Measurements from ENCODE around the gene POLR3GL.
"Not testable (repeated sequence)": the region's sequence is repeated elsewhere in the genome, so short reads cannot be mapped to it uniquely, and the experiment has no call there.

POLR3GL gene

DNA sequence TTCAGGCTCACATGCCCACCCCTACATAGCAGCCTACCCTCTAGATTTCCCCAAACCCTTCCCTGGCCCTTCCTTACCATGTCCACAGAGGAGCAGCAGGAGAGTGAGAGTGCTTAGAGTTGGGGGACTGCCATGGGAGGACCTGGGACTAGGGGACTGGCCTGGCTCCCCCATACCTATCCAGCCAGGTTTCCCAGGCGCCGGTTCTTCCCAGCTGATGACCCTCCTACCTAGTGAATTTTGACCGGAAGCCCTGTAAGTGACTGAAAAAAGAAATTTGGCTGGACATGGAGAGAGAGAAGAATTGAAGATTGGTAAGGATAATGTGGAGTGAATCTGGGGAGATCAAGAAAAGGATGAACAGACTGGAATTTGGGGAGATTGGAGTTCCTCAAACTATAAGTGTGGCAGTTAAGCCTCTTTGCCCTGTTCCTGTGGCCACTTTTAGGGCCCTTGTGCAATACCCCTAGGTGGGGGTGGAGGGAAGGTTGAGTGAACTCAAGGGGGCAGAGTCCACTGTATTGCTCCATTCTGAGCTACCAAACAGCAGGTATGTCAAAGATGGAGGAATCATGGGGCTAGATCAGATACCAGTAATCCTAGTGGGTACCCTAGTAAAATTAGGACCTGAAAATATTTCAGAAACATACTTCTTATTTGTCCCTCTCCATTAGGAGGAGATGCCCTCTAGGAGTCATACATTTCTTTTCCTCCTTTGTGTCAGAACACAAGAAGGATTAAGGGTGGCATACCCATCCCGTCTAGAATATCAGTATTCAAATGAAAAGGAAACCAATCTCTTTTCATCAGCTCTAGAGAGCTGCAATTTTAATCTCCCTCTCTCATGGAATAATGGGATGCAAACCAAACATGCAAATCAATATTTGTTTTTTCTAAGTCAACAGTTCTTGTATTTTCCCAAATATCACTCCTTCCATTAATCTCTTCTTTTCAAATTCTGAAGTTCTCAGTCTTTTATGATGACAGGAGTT is 55.9 kb downstream of the POLR3GL start:
- no peak for DNase-seq (ENCODE audit: low read depth in 2 of 2)

DNA sequence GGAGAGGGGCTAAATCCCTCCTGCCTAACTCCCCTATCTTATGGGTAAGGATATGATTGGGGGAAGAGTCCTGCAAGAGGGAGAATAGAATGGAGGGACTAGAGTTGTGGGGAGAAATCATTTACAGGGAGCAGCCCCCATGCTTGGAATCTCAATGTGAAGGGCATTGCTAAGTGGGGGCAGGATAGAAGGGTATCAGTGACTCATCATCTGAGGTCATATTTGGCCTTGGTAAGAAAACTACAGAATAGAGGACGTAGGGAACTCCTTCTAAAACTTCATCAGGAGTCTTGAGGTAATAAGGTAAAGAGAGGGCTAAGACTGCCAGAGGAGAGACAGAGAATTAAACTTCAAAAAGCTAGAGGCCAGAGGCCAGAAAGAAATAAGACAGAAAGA is 56.6 kb downstream of the POLR3GL start:
- DNase-seq (ENCODE audit: low read depth in 2 of 2) = no peak

DNA sequence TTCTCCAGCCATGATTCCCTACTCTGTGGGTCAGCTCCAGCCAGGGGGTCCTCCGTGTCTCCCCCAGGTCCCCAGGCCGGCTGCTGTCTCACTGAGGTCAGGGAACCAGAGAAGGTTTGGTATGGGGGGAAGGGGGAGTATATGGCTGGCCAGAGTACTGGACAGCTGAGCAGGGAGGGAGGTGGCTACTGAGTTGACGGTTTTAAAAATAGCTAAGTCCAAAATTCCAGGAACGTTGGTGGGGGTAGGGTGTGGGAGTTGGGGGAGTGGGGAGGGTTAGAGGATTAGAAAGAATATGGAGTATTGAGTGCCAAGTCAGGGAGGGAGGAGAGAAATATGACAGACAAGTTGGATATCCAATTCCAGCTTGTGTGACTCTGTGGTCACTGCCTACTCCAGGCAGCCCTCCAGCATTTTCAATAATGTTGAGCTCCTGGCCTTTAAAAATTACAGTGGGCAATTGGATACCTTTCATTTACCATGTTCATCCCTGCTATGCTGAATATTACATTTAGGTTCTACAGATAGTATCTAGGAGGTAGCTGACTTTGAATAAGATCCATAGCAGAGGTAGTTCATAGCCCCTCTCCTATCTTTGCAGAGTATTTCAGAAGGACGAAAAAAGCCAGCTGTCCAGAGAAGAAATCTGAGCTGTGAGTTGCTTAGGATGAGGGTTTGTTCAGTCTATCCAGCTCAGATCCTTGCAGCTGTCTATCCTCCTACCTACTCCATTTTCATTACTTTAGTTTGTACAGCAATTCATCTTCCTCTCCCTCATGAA is 57.3 kb downstream of the POLR3GL start, which contains the start of gene HJV:
Gene HJV (minus strand): TSS at position 114 of the 781 bp plus-strand sequence. CDS start 1,504 bp downstream, outside the sequence.
- DNase-seq (ENCODE audit: low read depth in 2 of 2) = no peak

DNA sequence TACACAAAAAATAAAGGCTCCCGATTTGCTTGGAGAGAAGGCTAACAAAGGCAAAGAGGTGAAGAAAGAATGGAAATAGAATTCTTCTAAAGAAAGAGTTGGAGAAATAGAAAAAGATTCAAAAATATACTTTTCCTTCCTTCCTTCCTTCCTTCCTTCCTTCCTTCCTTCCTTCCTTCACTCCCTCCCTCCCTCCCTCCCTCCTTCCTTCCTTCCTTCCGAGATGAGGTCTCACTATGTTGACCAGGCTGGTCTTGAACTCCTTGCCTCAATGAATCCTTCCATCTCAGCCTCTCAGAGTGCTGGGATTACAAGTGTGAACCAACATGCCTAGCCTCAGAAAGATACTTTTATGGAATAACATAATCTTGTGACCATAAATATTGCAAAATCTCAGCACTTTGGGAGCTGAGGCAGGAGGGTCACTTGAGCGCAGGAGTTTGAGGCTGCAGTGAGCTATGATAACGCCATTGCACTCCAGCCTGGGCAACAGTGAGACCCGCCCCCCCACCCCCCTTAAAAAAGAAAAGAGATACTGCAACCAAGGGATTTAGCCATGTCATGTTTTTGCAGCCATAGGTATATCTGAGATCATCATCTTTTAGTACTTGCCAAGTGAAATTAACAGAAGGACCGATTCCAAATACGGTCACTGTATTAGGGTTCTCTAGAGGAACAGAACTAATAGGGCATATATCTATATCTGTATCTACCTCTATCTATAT is 58.1 kb downstream of the POLR3GL start:
- DNase-seq (ENCODE audit: low read depth in 2 of 2) = no peak

DNA sequence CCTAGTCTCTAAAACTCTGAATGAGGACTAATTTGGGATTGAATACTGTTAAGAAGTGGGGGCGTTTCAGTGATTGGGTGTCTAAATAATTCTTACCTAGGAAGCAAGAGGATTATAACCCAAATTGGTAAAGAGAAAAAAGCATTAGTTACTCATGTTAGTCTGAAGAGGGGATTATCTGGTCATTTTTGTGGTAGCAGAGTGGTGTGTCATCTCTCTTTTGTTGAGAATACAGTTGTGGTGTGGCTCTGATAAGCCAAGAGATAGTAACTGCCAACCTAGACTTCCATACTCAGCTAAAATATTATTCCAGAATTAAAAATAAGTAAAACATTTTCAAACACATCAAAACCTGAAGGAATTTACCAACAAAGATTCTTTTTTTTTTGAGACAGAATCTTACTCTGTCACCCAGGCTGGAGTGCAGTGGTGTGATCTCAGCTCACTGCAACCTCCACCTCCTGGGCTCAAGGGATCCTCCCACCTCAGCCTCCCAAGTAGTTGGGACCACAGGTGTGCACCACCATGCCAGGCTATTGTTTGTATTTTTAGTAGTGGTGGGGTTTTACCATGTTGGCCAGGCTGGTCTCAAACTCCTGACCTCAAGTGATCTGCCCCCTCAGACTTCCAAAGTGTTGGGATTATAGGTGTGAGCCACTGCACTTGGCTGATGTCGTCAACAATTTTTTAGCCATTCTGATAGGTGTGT is 61.5 kb downstream of the POLR3GL start:
- not testable (repeated sequence) for DNase-seq (ENCODE audit: low read depth in 2 of 2)

DNA sequence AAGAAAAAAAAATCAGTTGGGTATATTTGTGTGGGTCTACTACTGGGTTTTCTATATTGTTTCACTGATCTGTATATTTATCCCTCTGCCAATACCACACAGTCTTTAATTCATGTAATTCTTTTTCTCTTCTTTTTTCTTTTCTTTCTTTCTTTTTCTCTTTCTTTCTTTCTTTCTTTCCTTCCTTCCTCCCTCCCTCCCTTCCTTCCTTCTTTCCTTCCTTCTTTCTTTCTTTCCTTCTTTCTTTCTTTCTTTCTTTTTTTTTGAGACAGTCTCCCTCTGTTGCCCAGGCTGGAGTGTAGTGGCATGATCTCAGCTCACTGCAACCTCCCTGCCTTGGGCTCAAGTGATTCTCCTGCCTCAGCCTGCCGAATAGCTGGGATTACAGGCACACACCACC is 62.2 kb downstream of the POLR3GL start:
- not testable (repeated sequence) for DNase-seq (ENCODE audit: low read depth in 2 of 2)

Data from stimulated activated CD4-positive, alpha-beta T cell treated with anti-CD3 and anti-CD28 coated beads, Interleukin-12 subunit alpha, Interleukin-12 subunit beta, amount 100 ng/mL, for 24 hours (primary cell).